Activated CD8-positive, alpha-beta memory T cell treated with anti-CD3 and anti-CD28 coated beads, Interleukin-2, amount 50 U/mL, for 24 hours (primary cell): ENCODE measurements around the gene KDF1.
"Not testable (repeated sequence)": the region's sequence is repeated elsewhere in the genome, so short reads cannot be mapped to it uniquely, and the experiment has no call there.

Source experiments
- DNase-seq: peaks from one replicate; pipeline ENCODE4 v3.0.0-alpha.2; 2020; ENCODE audit errors: extremely low read depth

The KDF1 gene

DNA sequence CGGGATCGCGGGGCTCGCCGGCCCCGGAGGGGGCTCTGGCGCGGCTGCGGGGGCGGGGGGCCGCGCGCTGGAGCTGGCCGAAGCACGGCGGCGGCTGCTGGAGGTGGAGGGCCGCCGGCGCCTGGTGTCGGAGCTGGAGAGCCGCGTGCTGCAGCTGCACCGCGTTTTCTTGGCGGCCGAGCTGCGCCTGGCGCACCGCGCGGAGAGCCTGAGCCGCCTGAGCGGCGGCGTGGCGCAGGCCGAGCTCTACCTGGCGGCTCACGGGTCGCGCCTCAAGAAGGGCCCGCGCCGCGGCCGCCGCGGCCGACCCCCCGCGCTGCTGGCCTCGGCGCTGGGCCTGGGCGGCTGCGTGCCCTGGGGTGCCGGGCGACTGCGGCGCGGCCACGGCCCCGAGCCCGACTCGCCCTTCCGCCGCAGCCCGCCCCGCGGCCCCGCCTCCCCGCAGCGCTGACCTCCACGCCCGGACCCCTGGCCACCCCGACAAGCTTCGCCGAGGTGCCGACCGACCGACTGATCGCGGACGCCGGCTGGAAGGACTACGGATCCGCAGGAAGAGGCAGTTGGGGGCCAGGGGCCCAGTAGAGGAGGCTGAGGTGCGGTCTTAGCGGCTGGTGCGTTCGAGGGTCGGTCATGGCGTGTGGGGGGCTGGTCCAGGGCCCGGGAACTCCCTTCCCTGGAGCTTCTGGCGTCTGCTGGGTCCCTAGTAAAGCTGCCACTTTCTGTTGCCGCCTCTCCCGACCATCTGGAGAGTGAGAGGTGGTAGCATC, 33.9 kb upstream of the KDF1 start:
- no peak for DNase-seq

- DNase-seq = peak; percentile 26
Measured at GRCh38 chr1:26993237-26994019, 33.2 kb upstream of the KDF1 start, which contains the start of gene TRNP1. Gene TRNP1, plus strand, starts transcription at chr1:26993692. Its CDS starts 95 bp downstream, at chr1:26993787.

DNA sequence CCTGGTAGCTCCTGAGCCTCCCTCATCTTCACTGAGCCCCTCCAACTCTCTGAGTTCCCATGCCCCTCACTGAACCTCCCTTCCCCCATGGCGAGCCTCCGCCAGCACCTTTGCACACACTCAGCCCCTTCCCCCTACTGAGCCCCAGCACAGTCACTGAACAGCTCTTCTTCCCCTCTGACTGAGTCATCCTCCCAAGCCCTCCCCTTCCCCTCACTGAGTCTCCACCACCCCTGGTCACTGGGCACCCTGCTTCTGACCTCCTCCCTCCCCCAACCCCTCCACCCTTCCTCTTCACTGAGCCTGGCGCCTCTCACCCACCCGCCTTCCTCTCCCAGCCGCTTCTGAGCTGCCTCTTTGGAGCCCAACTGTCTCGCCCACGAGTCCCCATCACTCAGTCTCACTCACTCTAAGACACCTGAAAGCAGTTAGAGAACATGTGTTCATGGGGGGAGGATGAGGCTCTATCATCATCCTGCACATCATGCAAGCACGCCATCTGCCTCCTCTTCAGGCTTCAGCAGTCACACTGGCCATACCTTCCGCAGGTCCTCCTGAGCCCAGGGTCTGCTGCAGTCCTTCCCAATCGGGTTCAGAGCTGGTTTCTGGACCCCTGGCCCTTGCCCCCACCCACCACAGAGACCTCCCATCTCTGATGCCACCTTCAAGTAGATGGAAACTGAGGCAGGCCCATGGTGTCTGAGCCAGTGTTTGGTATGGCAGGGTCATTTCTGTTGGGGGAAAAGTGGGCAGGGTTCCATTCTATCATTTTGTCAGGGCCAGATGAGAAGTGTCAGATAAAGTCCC, 31.2 kb upstream of the KDF1 start:
- DNase-seq = no peak

DNA sequence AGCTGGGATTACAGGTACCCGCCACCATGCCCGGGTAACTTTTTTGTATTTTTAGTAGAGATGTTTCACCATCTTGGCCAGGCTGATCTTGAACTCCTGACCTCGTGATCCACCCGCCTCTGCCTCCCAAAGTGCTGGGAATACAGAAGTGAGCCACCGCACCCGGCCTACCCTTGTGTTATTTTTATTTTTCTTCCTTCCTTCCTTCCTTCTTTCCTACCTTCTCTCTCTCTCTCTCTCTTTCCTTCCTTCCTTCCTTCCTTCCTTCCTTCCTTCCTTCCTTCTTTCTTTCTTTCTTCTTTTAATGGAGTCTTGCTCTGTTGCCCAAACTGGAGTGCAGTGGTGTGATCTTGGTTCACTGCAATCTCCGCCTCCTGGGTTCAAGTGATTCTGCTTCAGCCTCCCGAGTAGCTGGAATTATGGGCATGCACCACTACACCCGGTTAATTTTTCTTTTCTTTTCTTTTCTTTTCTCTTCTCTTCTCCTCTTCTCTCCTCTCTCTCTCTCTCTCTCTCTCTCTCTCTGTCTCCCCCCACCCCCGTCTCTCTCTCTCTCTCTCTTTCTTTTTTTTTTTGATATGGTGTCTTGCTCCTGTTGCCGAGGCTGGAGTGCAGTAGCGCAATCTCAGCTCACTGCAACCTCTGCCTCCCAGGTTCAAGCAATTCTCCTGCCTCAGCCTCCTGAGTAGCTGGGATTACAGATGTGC, 29.3 kb upstream of the KDF1 start:
- not testable (repeated sequence) for DNase-seq

GRCh38 chr1:26986658-26987057, 26.4 kb upstream of the KDF1 start:
- DNase-seq = no peak

- no peak for DNase-seq
Measured at GRCh38 chr1:26984291-26984690, 24.0 kb upstream of the KDF1 start.

DNA sequence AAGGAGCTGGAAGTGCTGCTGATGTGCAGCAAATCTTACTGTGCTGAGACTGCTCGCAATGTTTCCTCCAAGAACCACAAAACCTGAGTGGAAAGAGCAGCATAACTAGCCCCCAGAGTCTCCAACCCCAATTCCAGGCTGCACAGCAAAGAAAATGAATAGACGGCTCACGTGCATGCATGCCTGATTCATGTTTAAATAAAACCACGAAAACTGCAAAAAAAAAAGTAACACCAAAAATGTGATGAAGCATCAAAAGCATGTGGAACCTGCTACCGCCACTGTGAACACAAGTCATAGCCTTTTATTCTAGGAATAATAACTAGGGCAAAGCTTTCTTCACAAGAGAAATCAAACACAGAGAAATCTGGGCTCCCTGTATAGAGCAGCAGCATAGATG, 23.6 kb upstream of the KDF1 start:
- no peak for DNase-seq

DNA sequence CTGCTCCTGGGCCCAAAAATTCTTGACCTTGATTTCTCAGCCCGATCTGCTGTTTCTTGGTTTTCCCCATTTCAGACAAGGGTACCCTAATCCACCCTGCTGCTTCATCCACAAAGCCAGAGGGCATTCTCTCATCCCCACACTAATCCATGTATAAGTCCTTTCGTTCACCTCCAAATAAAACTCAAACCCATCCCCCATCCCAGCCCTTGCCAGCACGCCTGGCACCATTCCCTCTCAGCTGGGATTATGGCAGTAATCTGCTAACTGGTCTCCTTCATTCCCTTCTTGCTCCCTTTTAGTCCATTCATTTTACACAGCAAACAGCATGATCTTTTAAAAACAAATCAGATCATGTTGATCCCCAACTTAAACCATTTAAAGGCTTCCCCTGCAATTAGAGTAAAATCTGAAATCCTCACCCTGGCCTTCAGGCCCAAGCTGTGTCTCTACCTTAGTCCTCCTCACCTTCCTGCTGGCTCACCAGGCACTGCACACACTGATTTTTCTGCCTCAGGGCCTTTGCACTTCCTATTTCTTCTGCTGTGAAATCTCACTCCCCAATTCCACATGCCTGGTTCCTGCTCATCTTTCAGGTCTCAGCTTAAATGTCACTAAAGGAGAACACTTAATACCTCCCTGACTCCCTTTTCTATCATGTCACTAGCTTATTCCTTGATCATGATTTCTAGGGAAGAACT, 21.0 kb upstream of the KDF1 start:
- DNase-seq = no peak

DNA sequence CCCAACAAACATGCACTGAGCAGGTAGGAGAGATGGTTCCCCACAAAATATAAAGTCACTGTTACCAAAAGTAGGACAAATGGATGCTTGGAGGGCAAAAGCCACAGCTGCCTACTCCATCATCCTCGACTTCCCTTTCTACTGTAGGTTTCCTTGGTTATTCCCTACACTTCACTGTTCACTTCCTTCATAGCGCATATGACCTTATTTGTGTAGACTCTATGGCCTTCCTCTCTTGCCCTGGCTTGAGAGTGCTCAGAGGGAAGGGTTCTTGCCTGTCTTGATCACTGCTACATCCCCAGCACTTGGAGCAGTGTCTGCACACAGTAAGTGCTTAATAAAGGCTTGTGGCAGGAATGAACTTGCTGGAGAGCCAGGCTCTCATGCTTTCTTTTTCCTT, 18.6 kb upstream of the KDF1 start:
- DNase-seq = no peak

DNA sequence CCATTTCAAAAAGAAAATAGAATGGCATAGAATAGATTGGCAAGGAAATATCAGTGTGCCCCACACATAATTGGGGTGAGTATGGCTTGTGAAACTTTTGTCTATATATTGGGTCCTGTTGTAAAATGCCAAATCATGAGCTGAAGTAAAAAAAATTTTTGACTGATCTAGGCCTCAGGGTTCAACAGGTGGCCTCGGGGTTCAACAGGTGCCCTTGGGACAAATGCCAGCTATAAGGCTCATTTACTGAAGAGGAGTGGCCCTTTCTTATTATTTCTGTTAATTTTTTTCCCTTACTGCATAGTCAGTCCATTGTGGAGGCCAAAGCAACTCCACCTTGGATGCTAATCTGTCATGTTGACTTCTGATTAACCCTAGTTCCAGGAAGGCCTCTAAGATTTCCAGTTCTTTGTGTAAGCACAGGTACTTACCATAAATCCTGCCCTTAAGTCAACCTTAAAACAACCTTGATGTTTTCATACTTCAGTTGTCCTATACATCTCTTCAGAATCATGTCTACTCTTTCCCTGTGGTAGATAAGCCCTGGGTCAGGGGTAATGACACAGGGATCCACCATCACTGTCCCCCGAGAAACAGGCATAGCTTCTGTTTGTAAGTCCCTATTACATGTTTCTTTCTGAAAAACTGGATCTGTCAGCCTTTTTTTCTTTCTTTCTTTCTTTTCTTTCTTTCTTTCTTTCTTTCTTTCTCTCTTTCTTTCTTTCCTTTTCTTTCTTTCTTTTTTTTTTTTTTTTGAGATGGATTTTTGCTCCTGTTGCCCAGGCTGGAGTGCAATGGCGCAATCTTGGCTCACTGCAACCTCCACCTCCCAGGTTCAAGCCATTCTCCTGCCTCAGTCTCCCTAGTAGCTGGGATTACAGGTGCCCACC, 16.6 kb upstream of the KDF1 start:
- no peak for DNase-seq

GRCh38 chr1:26972821-26973220, 12.6 kb upstream of the KDF1 start:
- DNase-seq = no peak

DNA sequence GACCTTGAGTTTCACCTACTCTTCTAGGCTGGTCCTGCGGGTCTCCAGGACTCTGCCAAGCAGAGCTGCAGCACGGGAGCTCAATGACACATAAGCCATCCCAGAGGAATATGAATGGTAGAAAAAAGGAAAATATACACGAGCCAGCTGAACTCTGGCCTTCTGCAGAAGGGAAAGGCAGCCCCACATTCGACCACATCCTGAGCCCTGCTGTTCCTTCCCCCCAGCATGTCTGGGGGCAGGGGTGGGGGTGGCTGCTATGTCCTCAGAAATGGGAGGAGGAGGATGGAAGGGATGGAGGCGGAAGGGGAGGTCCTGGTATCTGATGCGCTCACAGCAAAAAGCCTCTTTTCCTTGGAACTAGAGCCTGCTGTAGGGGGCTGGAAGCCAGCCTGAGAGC, 12.1 kb upstream of the KDF1 start:
- no peak for DNase-seq

DNA sequence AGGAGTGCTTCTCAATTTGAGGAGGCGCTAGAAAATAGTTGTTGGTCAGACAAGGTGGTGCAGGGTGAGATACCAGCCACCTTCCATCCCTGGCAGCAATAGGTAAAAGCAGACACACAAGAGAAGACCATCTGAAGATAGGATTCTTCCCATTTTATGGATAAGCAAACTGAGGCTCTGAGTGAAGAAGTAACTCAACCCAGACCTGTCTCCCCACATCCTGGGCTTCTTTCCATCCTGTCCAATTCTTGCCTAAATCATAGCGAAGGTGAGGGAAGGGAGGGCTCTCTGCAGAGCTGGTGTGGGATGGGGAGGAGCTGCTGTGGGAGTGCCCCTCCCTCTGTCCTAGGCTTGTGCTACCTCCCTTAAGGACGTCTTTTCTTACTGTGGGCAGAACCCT, 11.3 kb upstream of the KDF1 start:
- DNase-seq = no peak

GRCh38 chr1:26970810-26971209, 10.5 kb upstream of the KDF1 start:
- DNase-seq = no peak

- no peak for DNase-seq
Measured at GRCh38 chr1:26965628-26966027, 5.4 kb upstream of the KDF1 start.

- DNase-seq = no peak
Measured at GRCh38 chr1:26965213-26965612, 4.9 kb upstream of the KDF1 start.

- no peak for DNase-seq
Measured at GRCh38 chr1:26961826-26962225, 1.6 kb upstream of the KDF1 start.

GRCh38 chr1:26960625-26960966, 328 bp upstream of the KDF1 start:
- no peak for DNase-seq

- DNase-seq = no peak
Measured at GRCh38 chr1:26959270-26959669, 998 bp downstream of the KDF1 start.

GRCh38 chr1:26957306-26957705, 3.0 kb downstream of the KDF1 start:
- DNase-seq = no peak
